ENCODE measurements around the gene TSPAN1.
A peak's percentile ranks its signal among the peaks of the same experiment; 100 is the strongest.
"Not testable (repeated sequence)": the region's sequence is repeated elsewhere in the genome, so short reads cannot be mapped to it uniquely, and the experiment has no call there.

TSPAN1 gene

DNA sequence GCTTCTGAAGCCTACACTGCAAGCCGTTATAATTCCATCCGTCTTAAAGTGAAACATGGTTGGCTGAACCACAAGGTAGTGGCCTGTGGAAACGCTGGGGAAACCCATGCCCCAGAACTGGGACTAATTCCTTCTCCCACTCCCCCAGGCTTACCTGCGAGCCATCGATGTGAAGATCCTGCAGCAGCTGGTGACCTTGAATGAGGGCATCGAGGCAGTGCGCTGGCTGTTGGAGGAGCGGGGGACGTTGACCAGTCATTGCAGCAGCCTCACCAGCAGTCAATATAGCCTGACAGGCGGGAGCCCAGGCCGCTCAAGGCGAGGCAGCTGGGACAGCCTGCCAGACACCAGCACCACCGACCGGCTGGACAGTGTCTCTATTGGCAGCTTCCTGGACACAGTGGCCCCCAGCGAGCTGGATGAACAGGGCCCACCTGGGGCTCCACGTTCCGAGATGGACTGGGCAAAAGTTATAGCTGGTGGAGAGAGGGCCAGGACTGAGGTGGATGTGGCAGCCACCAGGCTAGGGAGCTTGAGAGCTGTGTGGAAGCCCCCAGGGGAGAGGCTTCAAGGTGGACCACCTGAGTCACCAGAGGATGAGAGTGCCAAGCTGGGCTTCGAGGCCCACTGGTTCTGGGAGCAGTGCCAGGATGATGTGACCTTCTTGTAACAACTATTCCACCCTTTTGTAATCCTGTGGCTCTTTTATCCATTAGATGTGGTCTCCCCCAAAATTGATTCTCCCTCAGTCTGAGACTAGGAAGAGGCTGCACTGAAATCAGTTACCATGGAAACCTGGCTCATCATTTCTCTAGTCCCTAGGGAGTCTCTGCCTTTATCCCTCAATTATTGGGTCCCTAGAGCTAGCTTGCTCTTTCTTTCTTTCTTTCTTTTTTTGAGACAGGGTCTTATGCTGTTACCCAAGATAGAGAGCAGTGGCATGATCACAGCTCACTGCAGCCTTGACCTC, 44.9 kb downstream of the TSPAN1 start:
- no peak for DNase-seq (ENCODE audit: low spot score)

DNA sequence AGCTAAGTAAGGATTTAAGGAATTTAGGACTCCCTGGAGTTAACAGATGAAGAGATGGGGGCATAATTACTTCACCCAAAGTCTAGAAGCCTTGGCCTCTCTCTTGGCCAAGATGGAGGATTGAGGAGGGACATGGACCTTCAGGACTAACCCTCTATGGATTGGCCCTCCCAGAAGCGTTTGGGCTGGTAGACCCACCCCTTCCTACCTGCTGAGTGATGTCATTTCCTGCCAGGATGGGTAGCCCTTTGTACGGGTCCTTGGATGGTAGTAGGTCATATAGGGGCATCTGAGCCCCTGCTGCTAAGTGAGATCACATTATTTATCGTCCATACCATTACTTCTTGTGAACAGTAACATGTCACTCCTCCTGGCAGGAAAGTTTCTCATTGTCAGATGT, 45.9 kb downstream of the TSPAN1 start:
- no peak for DNase-seq (ENCODE audit: low spot score)

GRCh38 chr1:46221749-46222148, 46.9 kb downstream of the TSPAN1 start:
- DNase-seq (ENCODE audit: low spot score) = no peak

GRCh38 chr1:46223055-46223454, 48.2 kb downstream of the TSPAN1 start:
- DNase-seq (ENCODE audit: low spot score) = not testable (repeated sequence)

GRCh38 chr1:46223472-46223943, 48.6 kb downstream of the TSPAN1 start:
- peak; percentile 93 for DNase-seq (ENCODE audit: low spot score)

DNA sequence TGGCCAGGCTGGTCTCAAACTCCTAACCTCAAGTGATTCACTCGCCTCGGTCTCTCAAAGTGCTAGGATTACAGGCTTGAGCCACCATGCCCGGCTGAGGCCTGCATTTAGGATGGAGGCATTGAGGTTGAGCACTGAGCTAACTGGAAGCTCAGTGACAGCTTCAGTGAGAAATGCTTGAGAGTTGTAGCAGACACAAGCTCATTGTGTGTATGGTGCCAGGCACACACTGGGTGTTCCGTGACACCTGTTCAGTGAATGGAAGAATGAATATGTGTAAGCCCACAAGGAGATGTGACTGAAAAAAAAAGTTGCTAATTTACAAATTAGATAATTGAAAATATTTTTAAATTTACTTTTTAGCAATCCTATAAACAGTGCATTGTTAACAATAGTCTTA, 50.1 kb downstream of the TSPAN1 start:
- no peak for DNase-seq (ENCODE audit: low spot score)

DNA sequence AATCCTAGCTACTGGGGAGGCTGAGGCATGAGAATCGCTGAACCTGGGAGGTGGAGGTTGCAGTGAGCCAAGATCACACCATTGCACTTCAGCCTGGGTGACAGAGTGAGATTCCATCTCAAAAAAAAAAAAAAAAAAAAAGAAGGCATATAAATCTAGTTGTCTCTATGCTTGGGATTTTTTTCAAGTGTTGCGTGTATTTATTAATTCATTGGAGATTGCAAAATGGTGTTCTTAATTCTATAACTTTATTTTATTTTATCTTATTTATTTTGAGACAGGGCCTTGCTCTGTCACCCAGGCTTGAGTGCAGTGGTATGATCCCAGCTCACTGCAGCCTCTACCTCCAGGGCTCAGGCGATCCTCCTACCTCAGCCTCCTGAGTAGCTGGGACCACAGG, 56.3 kb downstream of the TSPAN1 start:
- not testable (repeated sequence) for DNase-seq (ENCODE audit: low spot score)
